Mucosa of rectum (tissue), 2 donors: Measurements from ENCODE around the gene C1orf53.
A peak's percentile ranks its signal among the peaks of the same experiment; 100 is the strongest.

Experiments
- H3K27ac ChIP-seq, 2 donors: one replicate each; pipeline ENCODE4 v1.7.0; 2013; ENCODE audit warnings: inconsistent platforms in 2 of 2, low read depth in 2 of 2, low read length in 2 of 2
- H3K27me3 ChIP-seq, 2 donors: one replicate each; pipeline ENCODE4 v1.7.0; 2013; ENCODE audit warnings: low read length in 2 of 2; ENCODE audit not compliant: control insufficient read depth in 2 of 2, insufficient read depth in 2 of 2
- H3K36me3 ChIP-seq, 2 donors: one replicate each; pipeline ENCODE4 v1.7.0; 2013; ENCODE audit warnings: low read length in 2 of 2; ENCODE audit not compliant: control insufficient read depth in 2 of 2, insufficient read depth in 2 of 2
- H3K4me1 ChIP-seq, 2 donors: one replicate each; pipeline ENCODE4 v1.7.0; 2013; ENCODE audit warnings: low read length in 2 of 2, mild to moderate bottlenecking in 1 of 2; ENCODE audit not compliant: control insufficient read depth in 2 of 2, insufficient read depth in 2 of 2
- H3K4me3 ChIP-seq, 2 donors: one replicate each; pipeline ENCODE4 v1.7.0; 2013; ENCODE audit warnings: low read length in 2 of 2
- H3K9ac ChIP-seq, 2 donors: one replicate each; pipeline ENCODE4 v1.7.0; 2013; ENCODE audit warnings: low read length in 2 of 2, low read depth in 1 of 2, mild to moderate bottlenecking in 1 of 2
- H3K9me3 ChIP-seq, 2 donors: one replicate each; pipeline ENCODE4 v1.7.0; 2013; ENCODE audit warnings: low read length in 2 of 2; ENCODE audit not compliant: control insufficient read depth in 2 of 2
- donor health status: healthy.
- donor health status: Normal muscosa, but diverticular disease.

Gene C1orf53

DNA sequence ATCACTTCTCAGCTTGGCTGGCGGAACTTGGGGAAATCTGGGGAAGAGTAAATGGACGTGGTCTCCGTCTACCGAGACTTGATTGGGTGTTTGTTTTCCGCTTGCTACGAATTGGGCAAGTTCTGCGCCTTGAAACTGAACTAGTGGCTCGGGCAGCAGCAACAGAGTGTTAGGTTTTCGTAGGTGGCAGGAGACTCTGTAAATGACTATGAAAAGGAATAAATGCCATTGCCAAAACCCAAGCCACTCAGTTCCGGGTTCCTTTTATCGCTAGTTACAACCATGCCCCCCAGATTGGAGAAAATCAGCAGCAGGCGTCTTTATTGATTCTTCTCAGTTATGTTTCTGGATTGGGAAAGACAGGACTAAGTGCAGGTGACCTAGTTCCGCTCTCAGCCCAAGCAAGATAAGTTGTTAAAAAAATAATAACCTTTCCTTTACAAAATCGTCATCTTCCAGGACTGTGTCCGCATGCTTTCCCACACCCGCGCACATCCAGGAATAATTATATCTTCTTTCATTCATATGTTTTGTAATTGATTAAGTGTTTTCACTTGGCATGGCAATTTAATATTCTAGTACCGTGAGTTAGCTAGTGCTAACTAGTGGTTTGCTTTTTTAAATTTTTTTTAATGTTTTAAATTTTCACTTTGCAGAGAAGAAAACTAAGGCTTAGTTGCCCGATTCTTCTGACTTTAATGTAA is 18.1 kb downstream of the C1orf53 start:
- Histone ChIP-seq H3K9me3 (no peaks in the 10 kb centered on the region), H3K27ac (no peak overlapping the region), H3K4me3 (peak overlapping the region; percentile 64 to 65), H3K36me3 (no peaks in the 10 kb centered on the region), H3K27me3 (peaks cover 61 to 65% of the 10 kb centered on the region in 2 donors), H3K4me1 (peaks cover 19 to 37% of the 10 kb centered on the region in 2 donors), H3K9ac (no peak overlapping the region)

DNA sequence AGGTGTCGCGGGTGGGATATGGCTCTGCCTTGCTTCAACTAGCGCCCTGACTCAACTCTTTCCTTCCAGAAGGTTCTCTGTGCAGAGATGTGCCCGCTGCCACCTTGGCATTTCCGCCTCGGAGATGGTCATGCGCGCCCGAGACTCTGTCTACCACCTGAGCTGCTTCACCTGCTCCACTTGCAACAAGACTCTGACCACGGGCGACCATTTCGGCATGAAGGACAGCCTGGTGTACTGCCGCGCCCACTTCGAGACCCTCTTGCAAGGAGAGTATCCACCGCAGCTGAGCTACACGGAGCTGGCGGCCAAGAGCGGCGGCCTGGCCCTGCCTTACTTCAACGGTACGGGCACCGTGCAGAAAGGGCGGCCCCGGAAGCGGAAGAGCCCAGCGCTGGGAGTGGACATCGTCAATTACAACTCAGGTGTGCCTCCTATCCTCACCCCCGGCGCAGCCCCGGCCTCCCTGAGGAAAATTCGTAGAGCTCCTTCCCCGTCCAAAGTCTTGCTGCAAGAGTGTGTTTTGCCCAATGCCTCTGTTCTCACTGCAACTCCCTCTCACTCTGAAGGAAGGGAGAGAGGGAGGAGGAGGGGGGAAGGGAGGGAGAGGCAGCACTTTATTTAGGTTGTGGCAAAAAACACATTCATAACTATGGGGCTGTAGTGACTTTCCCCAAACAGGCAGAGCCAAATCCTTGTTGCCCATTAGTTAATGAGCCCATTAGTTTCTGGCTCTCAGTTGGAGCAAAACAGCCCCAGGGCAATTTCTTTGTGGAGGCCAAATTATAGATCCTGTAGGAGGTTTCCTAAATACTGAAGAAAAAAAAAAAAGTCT is 19.0 kb downstream of the C1orf53 start:
- no peak overlapping the region for H3K27ac ChIP-seq
- H3K4me1 ChIP-seq, result peaks cover 12 to 28% of the 10 kb centered on the region in 2 donors
- H3K27me3 ChIP-seq, result peaks cover 59 to 60% of the 10 kb centered on the region in 2 donors
- peak overlapping the region; percentile 64 to 65 for H3K4me3 ChIP-seq
- H3K9me3 ChIP-seq, result no peaks in the 10 kb centered on the region
- no peak overlapping the region for H3K9ac ChIP-seq
- H3K36me3 ChIP-seq, result no peaks in the 10 kb centered on the region

DNA sequence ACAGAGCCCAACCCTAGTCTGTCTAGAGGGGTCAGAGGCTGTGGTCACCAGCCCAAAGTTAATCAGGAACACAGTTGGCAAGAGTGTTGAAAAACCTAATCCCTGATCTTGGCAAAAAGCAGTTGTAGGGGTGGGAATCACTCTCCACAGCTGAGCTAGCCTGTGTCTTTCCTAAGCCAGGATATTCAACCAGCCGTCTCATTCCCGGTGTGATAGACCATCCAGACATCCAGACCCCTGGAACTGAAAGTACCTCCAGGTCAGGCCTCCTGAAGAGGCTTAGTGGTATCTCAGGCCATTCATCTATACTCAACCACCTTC is 19.6 kb downstream of the C1orf53 start:
- Histone ChIP-seq H3K36me3 (no peaks in the 10 kb centered on the region), H3K27me3 (peaks cover 54 to 55% of the 10 kb centered on the region in 2 donors), H3K9ac (no peak overlapping the region), H3K4me1 (peaks cover 12 to 24% of the 10 kb centered on the region in 2 donors), H3K27ac (no peak overlapping the region), H3K4me3 (no peak overlapping the region), H3K9me3 (no peaks in the 10 kb centered on the region)

DNA sequence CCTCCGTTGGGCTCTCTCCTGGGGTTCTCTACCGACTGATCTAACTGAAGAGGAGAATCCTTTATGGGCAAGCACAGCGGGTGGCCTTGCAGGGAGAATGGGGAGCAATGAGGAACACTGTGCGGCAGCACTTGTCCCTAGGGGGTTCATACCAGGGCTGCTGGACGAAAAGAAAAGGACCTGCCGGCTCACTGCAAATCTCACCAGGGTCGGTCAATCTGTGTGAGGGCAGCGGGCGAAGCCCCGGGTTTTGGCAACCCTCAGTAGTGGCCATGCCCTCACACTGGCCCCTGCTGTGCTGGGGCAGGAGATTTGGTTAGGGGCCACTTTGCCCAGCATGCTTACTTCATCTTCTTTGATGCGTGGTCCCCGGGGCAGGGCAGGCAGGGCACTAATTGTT is 20.6 kb downstream of the C1orf53 start:
- no peak overlapping the region for H3K4me3 ChIP-seq
- H3K36me3 ChIP-seq, result no peaks in the 10 kb centered on the region
- H3K27me3 ChIP-seq, result peaks cover 50 to 53% of the 10 kb centered on the region in 2 donors
- H3K9me3 ChIP-seq, result no peaks in the 10 kb centered on the region
- H3K27ac ChIP-seq, result no peak overlapping the region
- H3K9ac ChIP-seq, result no peak overlapping the region
- peaks cover 3 to 15% of the 10 kb centered on the region in 2 donors for H3K4me1 ChIP-seq

DNA sequence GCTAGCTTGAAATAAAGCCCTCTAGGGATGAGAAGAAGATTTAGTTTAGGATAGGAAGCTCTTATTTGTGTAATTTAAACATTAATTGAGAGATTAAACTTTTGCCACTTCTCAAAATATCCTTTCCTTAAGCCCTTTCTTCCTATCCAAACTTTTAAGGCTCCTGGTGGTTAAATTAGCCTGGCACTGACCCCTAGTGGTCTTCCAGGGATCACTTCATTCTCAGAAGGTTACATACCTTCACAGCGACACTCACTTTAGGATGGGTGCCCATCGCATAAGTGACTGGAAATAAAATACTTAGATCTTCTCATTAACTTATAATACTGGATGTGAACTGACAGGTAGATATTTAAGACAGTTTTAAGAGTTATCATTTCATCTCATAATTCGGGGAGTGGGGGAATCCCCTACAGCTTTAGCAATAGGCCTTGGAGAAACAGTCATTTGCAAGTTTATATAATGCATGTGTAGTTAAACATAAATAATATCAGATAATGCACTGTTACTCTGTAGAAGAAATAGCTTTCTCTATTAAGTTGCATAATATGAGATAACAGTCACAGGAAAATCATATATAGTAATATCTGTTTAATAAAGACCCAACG is 22.2 kb downstream of the C1orf53 start:
- no peaks in the 10 kb centered on the region for H3K36me3 ChIP-seq
- H3K9ac ChIP-seq, result no peak overlapping the region
- peaks cover 0 to 9% of the 10 kb centered on the region in 2 donors for H3K4me1 ChIP-seq
- no peak overlapping the region for H3K4me3 ChIP-seq
- H3K27me3 ChIP-seq, result peaks cover 41 to 44% of the 10 kb centered on the region in 2 donors
- H3K27ac ChIP-seq, result no peak overlapping the region
- no peaks in the 10 kb centered on the region for H3K9me3 ChIP-seq

DNA sequence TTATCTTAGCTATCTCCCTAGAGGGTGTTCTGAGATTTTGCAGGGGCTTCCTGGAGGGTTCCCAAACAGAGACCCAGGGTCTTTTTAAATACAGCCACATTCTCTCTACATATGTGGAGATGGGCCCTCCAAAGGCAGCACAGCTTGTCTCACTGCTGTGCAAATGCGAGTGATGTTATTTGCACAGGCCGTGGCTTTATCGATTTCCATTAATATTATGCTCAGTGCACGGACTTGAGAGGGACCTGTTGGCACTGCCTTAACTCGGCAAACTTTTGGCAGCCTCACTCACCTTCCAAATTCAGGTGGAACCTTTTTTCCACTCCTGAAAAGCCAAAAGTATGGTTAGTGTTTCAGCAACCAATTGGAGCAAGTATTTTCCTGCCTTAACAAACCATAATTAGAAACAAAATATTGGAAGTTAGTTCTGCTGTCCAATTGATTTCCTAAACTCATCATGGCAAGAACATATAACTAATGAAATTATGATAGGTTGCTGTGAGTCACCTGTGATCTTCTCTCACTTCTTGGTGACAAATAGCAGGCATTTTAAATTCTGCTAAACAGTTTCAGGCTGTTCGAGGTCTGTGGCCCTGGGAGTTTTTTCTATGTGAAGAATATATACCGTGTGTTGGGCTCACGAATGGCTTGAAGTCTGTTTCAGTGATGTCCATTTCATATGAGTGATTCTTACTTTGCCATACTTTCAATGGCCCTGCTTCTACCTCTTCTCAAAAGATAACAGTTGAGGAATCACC is 25.7 kb downstream of the C1orf53 start:
- H3K27ac ChIP-seq, result no peak overlapping the region
- H3K9me3 ChIP-seq, result no peaks in the 10 kb centered on the region
- no peak overlapping the region for H3K9ac ChIP-seq
- H3K4me3 ChIP-seq, result no peak overlapping the region
- peaks cover 24 to 30% of the 10 kb centered on the region in 2 donors for H3K27me3 ChIP-seq
- H3K36me3 ChIP-seq, result no peaks in the 10 kb centered on the region
- no peaks in the 10 kb centered on the region for H3K4me1 ChIP-seq

DNA sequence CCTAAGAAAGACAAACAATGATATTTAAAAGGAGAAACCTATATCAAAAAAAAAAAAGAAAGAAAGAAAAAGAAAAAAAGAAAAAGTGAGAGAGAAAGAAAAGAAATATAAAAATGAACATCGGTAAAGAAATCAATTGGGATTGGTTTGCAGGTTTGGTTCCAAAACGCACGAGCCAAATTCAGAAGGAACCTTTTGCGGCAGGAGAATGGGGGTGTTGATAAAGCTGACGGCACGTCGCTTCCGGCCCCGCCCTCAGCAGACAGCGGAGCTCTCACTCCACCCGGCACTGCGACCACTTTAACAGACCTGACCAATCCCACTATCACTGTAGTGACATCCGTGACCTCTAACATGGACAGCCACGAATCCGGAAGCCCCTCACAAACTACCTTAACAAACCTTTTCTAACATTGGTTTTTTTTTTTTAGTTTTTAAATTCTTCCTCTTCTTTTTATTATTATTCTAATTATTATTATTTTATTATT is 26.5 kb downstream of the C1orf53 start:
- H3K36me3 ChIP-seq, result no peaks in the 10 kb centered on the region
- H3K4me3 ChIP-seq, result no peak overlapping the region
- H3K27me3 ChIP-seq, result peaks cover 21 to 32% of the 10 kb centered on the region in 2 donors
- H3K4me1 ChIP-seq, result no peaks in the 10 kb centered on the region
- H3K9ac ChIP-seq, result no peak overlapping the region
- H3K27ac ChIP-seq, result no peak overlapping the region
- H3K9me3 ChIP-seq, result no peaks in the 10 kb centered on the region

DNA sequence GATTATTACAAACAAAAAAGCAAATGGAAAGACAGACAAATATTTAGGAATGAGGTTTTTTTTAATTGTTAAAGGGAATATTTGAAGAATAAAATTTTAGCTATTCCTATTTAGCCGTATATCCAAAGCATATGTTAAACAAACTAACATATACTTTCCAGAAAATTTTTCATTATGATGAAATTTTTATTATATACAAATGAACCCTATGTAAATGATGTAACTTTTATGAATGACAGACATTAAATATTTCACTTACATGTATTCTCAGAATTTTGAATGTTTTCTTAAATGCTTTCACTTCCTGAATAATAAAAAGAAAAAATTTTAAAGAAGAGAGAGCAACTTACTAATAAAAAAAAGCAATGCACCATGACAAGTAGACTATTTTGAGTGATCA is 30.6 kb downstream of the C1orf53 start:
- Histone ChIP-seq H3K27me3 (peaks cover 10 to 19% of the 10 kb centered on the region in 2 donors), H3K36me3 (no peaks in the 10 kb centered on the region), H3K9ac (no peak overlapping the region), H3K4me3 (no peak overlapping the region), H3K9me3 (no peaks in the 10 kb centered on the region), H3K27ac (no peak overlapping the region), H3K4me1 (no peaks in the 10 kb centered on the region)

DNA sequence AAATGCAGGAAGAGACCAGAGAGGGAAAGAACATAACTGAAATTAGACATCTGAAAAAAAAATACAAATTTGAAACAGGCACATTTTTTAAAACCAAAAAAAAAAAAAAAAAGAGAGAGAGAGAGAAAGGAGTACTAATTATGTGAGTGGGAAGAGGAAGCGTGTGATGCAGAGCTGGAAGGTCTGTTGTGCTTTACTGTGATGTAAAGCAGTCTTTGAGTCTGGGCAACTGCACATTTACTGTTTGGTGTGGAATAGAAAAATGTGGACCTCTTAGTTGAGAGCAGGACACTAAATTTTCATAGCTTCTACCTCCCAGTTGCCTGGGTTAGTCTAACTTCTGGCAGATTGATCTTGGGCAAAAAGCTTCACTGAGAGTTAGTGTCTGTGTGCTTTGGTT is 31.2 kb downstream of the C1orf53 start:
- H3K4me1 ChIP-seq, result no peaks in the 10 kb centered on the region
- peaks cover 6 to 14% of the 10 kb centered on the region in 2 donors for H3K27me3 ChIP-seq
- H3K9me3 ChIP-seq, result no peaks in the 10 kb centered on the region
- H3K4me3 ChIP-seq, result no peak overlapping the region
- no peaks in the 10 kb centered on the region for H3K36me3 ChIP-seq
- no peak overlapping the region for H3K9ac ChIP-seq
- no peak overlapping the region for H3K27ac ChIP-seq
